Measurements from ENCODE around the gene ANO8.

GRCh38 chr19:17305216-17305516 is 29.5 kb downstream of the ANO8 start:
- TF ChIP-seq EZH2 (IDR thresholded peaks at IDR 0.05) (no peak), POLR2AphosphoS5 (IDR thresholded peaks at IDR 0.05; ENCODE audit: borderline replicate concordance, low read depth, low read length) (no peak)
